Kidney (tissue), 14 donors: Measurements from ENCODE around the gene DBNL. TPM values are rescaled to one million over a fixed set of nuclear protein-coding genes. Genes with fewer than 3 reads are reported as not detected.

Source experiments
- DNase-seq, 5 donors: peaks; one replicate each; pipeline ENCODE4 v3.0.0-alpha.2; 2013 to 2020
- FAIRE-seq: peaks from 2 replicates; lab custom pipeline; 2012; peaks lifted over from hg19 to GRCh38; lab: Jason Lieb, UNC
- H3K27ac ChIP-seq, 2 donors: one replicate each; pipeline ENCODE4 v1.7.0; 2013; ENCODE audit warnings: low read depth in 2 of 2, low read length in 2 of 2, inconsistent platforms in 1 of 2
- H3K27me3 ChIP-seq: one replicate; pipeline ENCODE4 v1.7.1; 2013; ENCODE audit warnings: low read length, inconsistent platforms; ENCODE audit not compliant: control insufficient read depth, insufficient read depth
- H3K36me3 ChIP-seq, 3 donors: one replicate each; pipeline versions ENCODE4 v1.7.0 to v1.7.1; 2013; ENCODE audit warnings: low read length in 3 of 3, control low read depth in 1 of 3, inconsistent platforms in 1 of 3; ENCODE audit not compliant: insufficient read depth in 3 of 3, control insufficient read depth in 2 of 3
- H3K4me1 ChIP-seq, 3 donors: one replicate each; pipeline versions ENCODE4 v1.7.0 to v1.7.1; 2013; ENCODE audit warnings: low read length in 3 of 3, inconsistent platforms in 1 of 3, low read depth in 1 of 3; ENCODE audit not compliant: control insufficient read depth in 2 of 3, insufficient read depth in 2 of 3
- H3K4me3 ChIP-seq, 3 donors: one replicate each; pipeline versions ENCODE4 v1.7.0 to v1.8.1; 2013; ENCODE audit warnings: low read length in 3 of 3, control low read depth in 1 of 3, inconsistent platforms in 1 of 3
- H3K9ac ChIP-seq, 3 donors: one replicate each; pipeline versions ENCODE4 v1.7.0 to v1.7.1; 2013; ENCODE audit warnings: low read length in 3 of 3, control low read depth in 1 of 3, inconsistent platforms in 1 of 3
- H3K9me3 ChIP-seq, 3 donors: one replicate each; pipeline versions ENCODE4 v1.7.0 to v1.7.1; 2013; ENCODE audit warnings: low read length in 3 of 3, control low read depth in 1 of 3, inconsistent platforms in 1 of 3; ENCODE audit not compliant: control insufficient read depth in 2 of 3, insufficient read depth in 1 of 3
- CTCF ChIP-seq: IDR thresholded peaks from 3 replicates; pipeline ENCODE4 v1.5.1; 2012; ENCODE audit warnings: mild to moderate bottlenecking, moderate library complexity, borderline replicate concordance; ENCODE audit not compliant: insufficient read depth; ENCODE audit errors: extremely low read depth
- intact Hi-C: fragments of 100-400 bp; cut with DNase I; formaldehyde crosslinking; loops from one replicate; pipeline ENCODE4 v1.11.1; 2022
- polyA plus RNA-seq: library from polyadenylated mRNA; stranded (reverse); fragments of 350-450 nt; fragmentation: Illumina TruSeq; extraction: RNeasy Lipid Tissue Mini Kit (QIAGEN cat#74804); gene quantifications from one replicate; pipeline ENCODE4 v1.2.3, GENCODE V29; 2014; ENCODE audit warnings: low read depth, low replicate concordance; ENCODE audit not compliant: insufficient read depth
- total RNA-seq: library from RNA; stranded (reverse); fragmentation: NEBNext Ultra II Directional; extraction: Animal tissue kit (Norgen Biotek cat#: 25700); gene quantifications from one replicate; pipeline ENCODE4 v1.2.1, GENCODE V29; 2021
- donor health status: control.
- donor health status: control.
- donor health status: control.
- donor health status: control.
- donor health status: control.
- donor health status: DM: yes; HTN: yes; CAD: no.
- donor health status: Normal renal cell carcinoma (clear cell type).

DBNL gene
- total and polyA plus RNA-seq, 2 donors from 2014 or later = 85.9 to 103 TPM

GRCh38 chr7:44102846-44103565, 58.5 kb downstream of the DBNL start:
- no peak for FAIRE-seq
- H3K9me3 ChIP-seq = no peaks in the 10 kb centered on the region
- H3K27me3 ChIP-seq = no peaks in the 10 kb centered on the region
- H3K36me3 ChIP-seq = no peaks in the 10 kb centered on the region
- H3K9ac ChIP-seq = no peak overlapping the region
- peak overlapping the region; percentile 23 to 78 for H3K27ac ChIP-seq
- DNase-seq = peak in 2 of 5 donors; percentile 33 to 56
- intact Hi-C loops = no loop called here
- no peak overlapping the region for H3K4me3 ChIP-seq
- H3K4me1 ChIP-seq = peaks cover 0 to 5% (median 5%) of the 10 kb centered on the region in 3 donors
- TF ChIP-seq CTCF = no peak

DNA sequence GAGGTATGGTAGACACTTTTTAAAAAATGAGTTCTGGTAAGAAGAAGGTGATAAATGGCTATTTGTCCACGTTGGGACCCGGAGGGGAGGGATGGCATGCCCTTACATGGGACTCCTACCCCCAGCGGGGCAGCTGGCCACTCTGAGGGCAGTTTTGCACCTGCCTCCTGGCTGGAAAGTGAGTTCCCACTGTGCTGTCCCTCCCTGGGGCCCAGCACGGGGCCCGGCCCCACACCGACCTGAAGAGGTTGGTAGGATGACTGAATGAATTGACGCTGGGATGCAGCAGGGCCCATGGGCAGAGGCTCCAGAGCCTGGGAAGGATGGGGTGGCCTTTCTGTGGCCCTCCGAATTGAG, 59.0 kb downstream of the DBNL start:
- no peaks in the 10 kb centered on the region for H3K36me3 ChIP-seq
- H3K9ac ChIP-seq = no peak overlapping the region
- intact Hi-C loops = no loop called here
- DNase-seq = peak in 2 of 5 donors; percentile 60 to 70
- H3K27ac ChIP-seq = peak overlapping the region; percentile 23 to 47
- no peak for FAIRE-seq
- TF ChIP-seq CTCF = no peak
- H3K4me1 ChIP-seq = peaks cover 0 to 5% (median 5%) of the 10 kb centered on the region in 3 donors
- H3K9me3 ChIP-seq = no peaks in the 10 kb centered on the region
- no peaks in the 10 kb centered on the region for H3K27me3 ChIP-seq
- no peak overlapping the region for H3K4me3 ChIP-seq

- intact Hi-C loops = no loop called here
- Histone ChIP-seq H3K27ac (peak within 1 kb of the TSS; percentile 62 to 80), H3K4me3 (peak within 1 kb of the TSS; percentile 49 to 63 (median 62)), H3K4me1 (peaks cover 0 to 5% (median 5%) of the 10 kb centered on the region in 3 donors), H3K9ac (peak within 1 kb of the TSS in 2 of 3 donors; percentile 29 to 44), H3K9me3 (no peaks in the 10 kb centered on the region), H3K27me3 (no peaks in the 10 kb centered on the region), H3K36me3 (no peaks in the 10 kb centered on the region)
- DNase-seq (peak; percentile 53 to 86 (median 79)), FAIRE-seq (no peak)
- no peak for TF ChIP-seq CTCF
These were observed 59.7 kb downstream of the DBNL start, which contains the start of gene AEBP1 for GRCh38 chr7:44103923-44104859. AEBP1 (plus strand) TSS chr7:44104345; CDS start chr7:44104666, 321 bp downstream.
